Uterus (tissue), 4 donors: ENCODE measurements around the gene MACROD1. TPM values are rescaled to one million over a fixed set of nuclear protein-coding genes. Genes with fewer than 3 reads are reported as not detected.

Experiments
- DNase-seq, 2 donors: peaks; one replicate each; pipeline ENCODE4 v3.0.0-alpha.2; 2019 to 2020
- H3K27ac ChIP-seq, 2 donors: fragments of 200-600 bp; sonication (generic); 1 replicate in 1 of 2; 2 replicates in 1 of 2; pipeline ENCODE4 v1.5.1; 2016 to 2018
- H3K27me3 ChIP-seq, 2 donors: fragments of 200-600 bp; sonication (generic); one replicate each; pipeline ENCODE4 v1.5.1; 2018 to 2019; ENCODE audit warnings: control low read depth in 1 of 2
- H3K36me3 ChIP-seq, 2 donors: fragments of 200-600 bp; sonication (generic); one replicate each; pipeline ENCODE4 v1.5.1; 2019; ENCODE audit warnings: control low read depth in 1 of 2
- H3K4me1 ChIP-seq, 2 donors: fragments of 200-600 bp; sonication (generic); one replicate each; pipeline ENCODE4 v1.5.1; 2018 to 2019; ENCODE audit warnings: control low read depth in 1 of 2
- H3K4me3 ChIP-seq, 2 donors: fragments of 200-600 bp; sonication (generic); 1 replicate in 1 of 2; 2 replicates in 1 of 2; pipeline ENCODE4 v1.5.1; 2018 to 2019; ENCODE audit warnings: mild to moderate bottlenecking in 1 of 2
- H3K9me3 ChIP-seq, 2 donors: fragments of 200-600 bp; sonication (generic); one replicate each; pipeline ENCODE4 v1.5.1; 2019; ENCODE audit warnings: control low read depth in 1 of 2
- POLR2A ChIP-seq, 2 donors: fragments of 450-650 bp; IDR thresholded peaks; one replicate each; pipeline ENCODE4 v1.6.1; 2016; ENCODE audit warnings: antibody characterized with exemption in 2 of 2, mild to moderate bottlenecking in 1 of 2, moderate library complexity in 1 of 2
- intact Hi-C: fragments of 100-400 bp; cut with DNase I; formaldehyde crosslinking; loops from one replicate; pipeline ENCODE4 v1.15.1; 2023; ENCODE audit warnings: low total_unique reads
- total RNA-seq, 4 donors: library from RNA; depleted of rRNA in 3 of 4; stranded (reverse); fragments of >200 nt in 3 of 4; gene quantifications; one replicate each; pipeline versions ENCODE4 v1.1.0 to v1.2.4, GENCODE V29; 2014 to 2023
- TF ChIP-seq, protein P1 (sequence below), 4 experiments: fragments of 200-600 bp in 2 of 4; fragments of 450-650 bp in 2 of 4; sonication (generic) in 2 of 4; IDR thresholded peaks; one replicate each; pipeline ENCODE4 v1.5.1; 2016 to 2019; ENCODE audit warnings: antibody characterized with exemption in 4 of 4, mild to moderate bottlenecking in 2 of 4, moderate library complexity in 1 of 4
- donor health status: DM: yes; HTN: yes; CAD: no.

The MACROD1 gene
- total RNA-seq, 4 donors from 2014 or later = 1.8 to 27.1 (median 6.6) TPM

DNA sequence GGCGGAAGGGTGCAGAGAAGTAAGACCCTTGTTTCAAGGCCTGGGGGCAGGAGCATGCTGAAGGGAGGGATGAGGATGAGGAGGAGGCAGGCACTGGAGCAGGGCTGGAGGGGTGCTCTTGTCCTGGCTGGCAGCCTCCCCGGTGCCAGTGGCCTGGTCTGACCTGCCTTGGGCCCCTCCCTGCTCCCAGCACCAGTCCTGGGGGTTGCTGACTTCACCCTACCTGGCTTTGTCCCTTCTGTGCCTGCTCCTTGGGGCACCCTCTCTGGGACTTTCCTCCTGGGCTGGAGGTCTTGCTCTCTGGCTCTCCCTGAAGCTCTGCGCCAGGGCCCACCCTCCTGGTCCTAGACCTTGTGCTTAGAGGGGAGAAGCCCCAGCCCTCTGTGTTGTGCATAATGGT, 134.9 kb downstream of the MACROD1 start:
- DNase-seq = no peak
- H3K27me3 ChIP-seq = no peaks in the 10 kb centered on the region
- intact Hi-C loops = no loop called here

DNA sequence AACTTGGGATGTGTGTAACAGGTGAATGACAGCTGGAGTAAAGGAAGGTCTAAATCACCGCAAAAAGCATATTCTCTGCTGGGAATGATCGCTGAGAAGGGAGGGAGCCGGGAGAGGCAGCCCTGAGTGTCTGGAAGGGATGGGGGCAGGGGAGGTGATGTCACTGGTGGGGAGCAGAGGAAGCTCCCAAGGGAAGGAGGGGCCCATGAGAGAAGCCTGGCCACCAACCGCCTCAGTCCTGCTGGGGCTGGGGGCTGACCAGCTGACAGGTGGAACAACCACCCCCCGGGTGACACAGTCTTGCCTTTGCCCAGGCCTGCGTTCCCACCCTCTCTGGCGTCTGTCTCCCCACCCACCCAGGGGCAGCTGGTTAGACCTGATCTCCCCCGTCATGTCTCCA, 136.1 kb downstream of the MACROD1 start:
- intact Hi-C loops = no loop called here

More for the DNA sequence above, 134.9 kb downstream of the MACROD1 start:
- Histone ChIP-seq H3K27ac (no peak overlapping the region), H3K4me1 (no peaks in the 10 kb centered on the region), H3K9me3 (no peaks in the 10 kb centered on the region), H3K4me3 (no peak overlapping the region), H3K36me3 (no peaks in the 10 kb centered on the region)
- no peak for TF ChIP-seq POLR2A (IDR thresholded peaks at IDR 0.05)
- TF ChIP-seq, protein P1, sequence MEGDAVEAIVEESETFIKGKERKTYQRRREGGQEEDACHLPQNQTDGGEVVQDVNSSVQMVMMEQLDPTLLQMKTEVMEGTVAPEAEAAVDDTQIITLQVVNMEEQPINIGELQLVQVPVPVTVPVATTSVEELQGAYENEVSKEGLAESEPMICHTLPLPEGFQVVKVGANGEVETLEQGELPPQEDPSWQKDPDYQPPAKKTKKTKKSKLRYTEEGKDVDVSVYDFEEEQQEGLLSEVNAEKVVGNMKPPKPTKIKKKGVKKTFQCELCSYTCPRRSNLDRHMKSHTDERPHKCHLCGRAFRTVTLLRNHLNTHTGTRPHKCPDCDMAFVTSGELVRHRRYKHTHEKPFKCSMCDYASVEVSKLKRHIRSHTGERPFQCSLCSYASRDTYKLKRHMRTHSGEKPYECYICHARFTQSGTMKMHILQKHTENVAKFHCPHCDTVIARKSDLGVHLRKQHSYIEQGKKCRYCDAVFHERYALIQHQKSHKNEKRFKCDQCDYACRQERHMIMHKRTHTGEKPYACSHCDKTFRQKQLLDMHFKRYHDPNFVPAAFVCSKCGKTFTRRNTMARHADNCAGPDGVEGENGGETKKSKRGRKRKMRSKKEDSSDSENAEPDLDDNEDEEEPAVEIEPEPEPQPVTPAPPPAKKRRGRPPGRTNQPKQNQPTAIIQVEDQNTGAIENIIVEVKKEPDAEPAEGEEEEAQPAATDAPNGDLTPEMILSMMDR (IDR thresholded peaks at IDR 0.05) = no peak

DNA sequence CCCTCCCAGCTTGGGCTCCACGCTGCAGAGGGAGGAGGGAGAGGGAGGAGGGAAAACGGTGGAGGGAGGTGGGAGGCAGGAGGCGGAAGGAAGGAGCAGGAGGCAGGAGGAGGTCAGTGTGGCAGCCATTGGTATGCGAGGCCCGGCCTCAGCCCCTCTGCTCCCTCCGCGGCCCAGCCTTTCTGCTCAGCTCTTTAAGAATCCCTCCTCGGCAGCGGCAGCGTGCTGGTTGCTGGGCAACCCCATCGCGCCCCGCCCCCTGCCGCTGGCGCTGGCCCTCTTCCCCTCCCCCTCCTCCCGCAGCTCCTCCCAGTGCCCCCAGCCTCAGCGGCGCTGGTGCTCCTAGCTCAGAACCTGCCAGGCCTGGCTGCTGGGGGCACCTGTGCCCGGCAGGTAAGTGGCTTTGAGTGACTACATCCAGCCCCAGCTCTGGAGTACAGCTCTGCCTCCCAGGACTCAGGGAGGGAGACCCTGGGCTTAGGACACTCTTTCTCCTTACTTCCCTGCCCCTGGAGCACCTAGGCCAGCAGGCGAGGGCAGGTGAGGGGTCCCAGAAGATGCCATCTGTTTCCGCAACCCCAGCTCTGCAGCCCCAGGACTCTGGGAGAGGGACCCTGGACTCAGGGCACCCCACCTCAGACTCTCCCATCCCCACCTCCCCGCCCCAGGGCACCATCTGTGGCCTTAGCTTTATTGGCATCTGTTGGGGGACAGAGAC, 137.4 kb downstream of the MACROD1 start:
- Histone ChIP-seq H3K4me3 (no peak overlapping the region), H3K4me1 (no peaks in the 10 kb centered on the region)

More for the DNA sequence above, 136.1 kb downstream of the MACROD1 start:
- Histone ChIP-seq H3K27me3 (no peaks in the 10 kb centered on the region), H3K9me3 (no peaks in the 10 kb centered on the region), H3K27ac (no peak overlapping the region), H3K4me3 (no peak overlapping the region), H3K4me1 (no peaks in the 10 kb centered on the region), H3K36me3 (no peaks in the 10 kb centered on the region)
- TF ChIP-seq POLR2A (IDR thresholded peaks at IDR 0.05) = no peak
- TF ChIP-seq, protein P1 (IDR thresholded peaks at IDR 0.05) = no peak
- no peak for DNase-seq

DNA sequence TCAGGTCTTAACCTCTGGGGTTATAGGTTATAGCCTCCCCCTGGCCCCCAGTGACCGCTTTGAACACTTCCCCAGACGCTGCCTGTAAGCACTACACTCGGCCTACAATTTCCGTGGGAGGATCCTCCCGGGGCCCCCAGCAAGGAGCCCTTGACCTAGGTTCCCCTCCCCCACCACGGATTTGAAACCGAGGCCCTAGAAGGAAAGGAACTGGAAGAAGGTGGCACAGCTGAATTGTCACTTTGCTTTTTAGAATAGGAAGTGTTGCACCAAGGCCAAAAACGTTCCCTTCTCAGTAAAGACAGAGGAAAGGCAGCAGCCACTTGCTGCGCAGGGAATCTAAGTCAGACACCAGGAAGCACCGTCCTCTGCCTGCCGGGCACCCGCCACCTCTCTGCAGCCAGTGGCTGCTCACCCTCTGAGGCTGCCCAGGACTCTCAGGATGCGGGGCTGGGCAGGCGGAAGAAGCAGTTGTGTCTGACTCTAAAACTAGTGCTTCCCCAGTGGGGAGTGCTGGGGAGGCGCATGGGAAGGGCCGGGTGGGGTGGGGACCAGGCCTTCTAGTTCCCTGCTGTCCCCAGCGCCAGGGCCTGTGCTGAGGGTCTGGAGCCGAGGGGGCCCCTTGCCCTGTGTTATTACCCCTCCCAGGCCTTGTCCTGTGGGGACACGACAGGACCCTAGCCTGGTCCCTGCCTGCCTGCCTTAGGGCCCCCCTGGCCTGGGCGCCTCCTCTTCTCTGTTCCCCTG, 138.1 kb downstream of the MACROD1 start:
- intact Hi-C loops = no loop called here
- TF ChIP-seq POLR2A (IDR thresholded peaks at IDR 0.05) = no peak
- TF ChIP-seq, protein P1 (IDR thresholded peaks at IDR 0.05) = no peak
- no peak overlapping the region for H3K27ac ChIP-seq
- no peak for DNase-seq
- H3K4me1 ChIP-seq = no peaks in the 10 kb centered on the region
- no peaks in the 10 kb centered on the region for H3K36me3 ChIP-seq
- H3K9me3 ChIP-seq = no peaks in the 10 kb centered on the region
- H3K27me3 ChIP-seq = no peaks in the 10 kb centered on the region
- no peak overlapping the region for H3K4me3 ChIP-seq

More for the DNA sequence above, 137.4 kb downstream of the MACROD1 start:
- Histone ChIP-seq H3K9me3 (no peaks in the 10 kb centered on the region), H3K27me3 (no peaks in the 10 kb centered on the region), H3K27ac (no peak overlapping the region), H3K36me3 (no peaks in the 10 kb centered on the region)
- intact Hi-C loops = no loop called here
- DNase-seq = no peak
- TF ChIP-seq POLR2A (IDR thresholded peaks at IDR 0.05) = no peak
- TF ChIP-seq, protein P1 (IDR thresholded peaks at IDR 0.05) = no peak

DNA sequence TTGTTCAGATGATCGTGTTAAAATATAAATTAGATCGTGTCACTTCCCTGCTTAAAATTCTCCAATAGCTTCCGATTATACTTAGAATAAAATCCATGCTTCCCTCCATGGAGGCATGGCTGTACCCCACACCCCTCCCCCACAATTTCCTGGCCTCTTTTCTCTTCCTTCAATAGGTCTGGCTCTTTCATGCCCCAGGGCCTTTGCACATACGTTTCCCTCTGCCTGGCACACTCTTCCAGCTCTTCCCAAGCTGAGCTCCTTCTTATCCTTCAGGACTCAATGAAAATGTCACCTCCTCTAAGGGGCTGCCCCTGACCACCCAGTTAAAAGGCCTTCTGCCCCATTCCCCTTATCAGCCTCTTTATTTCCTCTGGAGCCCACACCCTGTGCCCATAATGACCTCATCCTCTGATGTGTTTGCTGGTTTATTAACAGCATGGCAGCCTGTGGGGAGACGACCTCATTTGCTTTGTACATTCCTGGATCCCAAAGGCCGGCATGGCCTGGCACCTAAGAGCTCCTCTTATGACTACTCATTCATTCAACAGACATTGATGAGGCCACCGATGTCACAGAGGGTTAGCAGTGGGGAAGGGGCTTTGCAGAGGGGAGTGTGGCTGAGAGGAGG, 139.2 kb downstream of the MACROD1 start:
- Histone ChIP-seq H3K36me3 (no peaks in the 10 kb centered on the region), H3K9me3 (no peaks in the 10 kb centered on the region), H3K27me3 (no peaks in the 10 kb centered on the region), H3K4me1 (no peaks in the 10 kb centered on the region), H3K4me3 (no peak overlapping the region), H3K27ac (no peak overlapping the region)
- DNase-seq = no peak
- TF ChIP-seq POLR2A (IDR thresholded peaks at IDR 0.05) = no peak
- TF ChIP-seq, protein P1 (IDR thresholded peaks at IDR 0.05) = no peak
- intact Hi-C loops = no loop called here
